GM12873 (cell line): ENCODE measurements around the gene WDR81.

Experiments used
- TF ChIP-seq, protein P1 (sequence below): IDR thresholded peaks from 2 replicates; pipeline ENCODE4 v1.5.1; 2012; ENCODE audit warnings: low read depth, mild to moderate bottlenecking, moderate library complexity, low read length, control low read depth; ENCODE audit not compliant: insufficient read depth; ENCODE audit errors: missing control alignments

WDR81 gene

DNA sequence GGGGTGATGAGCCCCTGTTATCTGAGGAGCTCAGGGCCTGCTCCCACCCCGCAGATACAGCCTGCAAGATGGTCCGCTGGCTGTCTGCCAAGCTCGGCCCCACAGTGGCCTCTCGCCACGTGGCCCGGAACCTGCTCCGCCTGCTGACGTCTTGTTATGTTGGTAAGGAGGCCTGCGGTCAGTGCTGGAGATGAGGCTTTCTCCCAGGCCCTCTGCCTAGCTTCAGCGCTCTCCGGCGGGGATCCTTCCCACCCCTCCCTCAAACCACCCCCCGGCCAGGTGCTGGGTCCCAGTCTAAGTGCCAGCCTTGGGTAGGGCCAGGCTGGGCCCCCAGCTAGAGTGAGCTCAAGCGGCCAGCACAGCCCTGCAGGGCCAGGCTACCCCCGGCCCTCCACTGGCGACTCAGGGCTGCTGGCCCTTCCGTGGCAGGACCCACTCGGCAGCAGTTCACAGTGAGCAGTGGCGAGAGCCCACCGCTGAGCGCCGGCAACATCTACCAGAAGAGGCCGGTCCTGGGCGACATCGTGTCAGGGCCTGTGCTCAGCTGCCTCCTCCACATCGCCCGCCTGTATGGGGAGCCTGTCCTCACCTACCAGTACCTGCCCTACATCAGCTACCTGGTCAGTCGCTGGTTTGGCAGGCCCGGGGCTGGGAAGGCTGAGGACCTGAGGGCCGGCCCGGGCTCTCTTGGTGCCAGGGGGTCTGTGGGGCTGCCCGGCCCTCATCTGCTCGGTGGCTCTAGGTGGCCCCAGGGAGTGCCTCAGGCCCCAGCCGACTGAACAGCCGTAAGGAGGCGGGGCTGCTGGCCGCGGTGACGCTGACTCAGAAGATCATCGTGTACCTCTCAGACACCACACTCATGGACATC lies 6.1 kb downstream of the WDR81 start:
- TF ChIP-seq, protein P1, sequence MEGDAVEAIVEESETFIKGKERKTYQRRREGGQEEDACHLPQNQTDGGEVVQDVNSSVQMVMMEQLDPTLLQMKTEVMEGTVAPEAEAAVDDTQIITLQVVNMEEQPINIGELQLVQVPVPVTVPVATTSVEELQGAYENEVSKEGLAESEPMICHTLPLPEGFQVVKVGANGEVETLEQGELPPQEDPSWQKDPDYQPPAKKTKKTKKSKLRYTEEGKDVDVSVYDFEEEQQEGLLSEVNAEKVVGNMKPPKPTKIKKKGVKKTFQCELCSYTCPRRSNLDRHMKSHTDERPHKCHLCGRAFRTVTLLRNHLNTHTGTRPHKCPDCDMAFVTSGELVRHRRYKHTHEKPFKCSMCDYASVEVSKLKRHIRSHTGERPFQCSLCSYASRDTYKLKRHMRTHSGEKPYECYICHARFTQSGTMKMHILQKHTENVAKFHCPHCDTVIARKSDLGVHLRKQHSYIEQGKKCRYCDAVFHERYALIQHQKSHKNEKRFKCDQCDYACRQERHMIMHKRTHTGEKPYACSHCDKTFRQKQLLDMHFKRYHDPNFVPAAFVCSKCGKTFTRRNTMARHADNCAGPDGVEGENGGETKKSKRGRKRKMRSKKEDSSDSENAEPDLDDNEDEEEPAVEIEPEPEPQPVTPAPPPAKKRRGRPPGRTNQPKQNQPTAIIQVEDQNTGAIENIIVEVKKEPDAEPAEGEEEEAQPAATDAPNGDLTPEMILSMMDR = no peak

DNA sequence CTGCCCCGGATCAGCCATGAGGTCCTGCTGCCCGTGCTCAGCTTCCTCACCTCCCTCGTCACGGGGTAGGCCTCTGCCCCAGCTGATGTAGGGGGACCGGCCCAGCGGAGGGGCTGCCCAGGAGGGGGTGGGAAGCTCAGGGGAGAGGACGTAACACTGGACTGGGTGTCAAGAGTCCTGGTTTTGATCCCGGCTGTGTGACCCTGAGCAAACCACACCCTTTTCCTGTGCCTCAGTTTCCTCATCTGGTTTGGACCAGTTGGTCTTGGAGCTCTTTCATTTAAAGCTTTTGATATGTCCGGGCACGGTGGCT lies 6.6 kb downstream of the WDR81 start:
- TF ChIP-seq, protein P1 = no peak

DNA sequence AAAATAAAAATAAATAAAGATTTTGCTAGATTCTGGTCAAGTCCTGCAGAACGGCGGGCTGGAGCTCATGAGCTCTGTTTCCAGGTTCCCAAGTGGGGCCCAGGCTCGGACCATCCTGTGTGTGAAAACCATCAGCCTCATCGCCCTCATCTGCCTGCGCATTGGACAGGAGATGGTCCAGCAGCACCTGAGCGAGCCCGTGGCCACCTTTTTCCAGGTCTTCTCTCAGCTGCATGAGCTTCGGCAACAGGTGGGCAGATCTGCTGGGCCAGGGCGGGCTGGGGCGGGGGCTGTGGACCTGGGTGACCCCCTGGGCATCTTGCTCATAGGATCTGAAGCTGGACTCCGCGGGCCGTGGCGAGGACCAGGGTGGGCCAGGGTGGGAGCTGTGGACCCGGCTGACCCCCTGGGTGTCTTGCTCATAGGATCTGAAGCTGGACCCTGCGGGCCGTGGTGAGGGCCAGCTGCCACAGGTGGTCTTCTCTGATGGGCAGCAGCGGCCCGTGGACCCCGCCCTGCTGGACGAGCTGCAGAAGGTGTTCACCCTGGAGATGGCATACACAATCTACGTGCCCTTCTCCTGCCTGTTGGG lies 7.8 kb downstream of the WDR81 start:
- TF ChIP-seq, protein P1 = no peak

DNA sequence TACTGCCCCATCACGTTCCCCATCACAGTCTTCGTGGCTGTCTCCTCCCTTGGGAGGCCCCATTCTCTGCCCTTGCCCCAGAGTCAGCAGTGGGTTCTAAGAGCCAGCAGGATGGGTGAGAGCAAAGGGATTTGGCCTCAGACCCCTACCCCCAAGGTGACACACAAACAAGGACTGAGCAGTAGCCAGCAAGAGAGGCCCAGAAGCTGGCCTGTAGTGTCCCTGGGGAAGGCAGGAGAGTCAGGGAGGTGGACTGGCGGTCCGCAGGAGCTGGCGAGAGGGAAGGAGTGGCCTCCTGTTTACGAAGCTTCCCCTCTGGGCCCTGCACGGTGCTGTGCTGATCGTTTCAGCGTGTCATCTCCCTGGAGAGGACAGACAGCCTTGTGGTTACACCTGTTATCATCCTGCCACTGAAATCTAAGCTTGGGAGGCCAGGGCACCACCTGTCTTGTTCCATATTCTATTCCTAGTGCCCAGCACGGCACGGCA lies 8.4 kb downstream of the WDR81 start:
- TF ChIP-seq, protein P1 = no peak

DNA sequence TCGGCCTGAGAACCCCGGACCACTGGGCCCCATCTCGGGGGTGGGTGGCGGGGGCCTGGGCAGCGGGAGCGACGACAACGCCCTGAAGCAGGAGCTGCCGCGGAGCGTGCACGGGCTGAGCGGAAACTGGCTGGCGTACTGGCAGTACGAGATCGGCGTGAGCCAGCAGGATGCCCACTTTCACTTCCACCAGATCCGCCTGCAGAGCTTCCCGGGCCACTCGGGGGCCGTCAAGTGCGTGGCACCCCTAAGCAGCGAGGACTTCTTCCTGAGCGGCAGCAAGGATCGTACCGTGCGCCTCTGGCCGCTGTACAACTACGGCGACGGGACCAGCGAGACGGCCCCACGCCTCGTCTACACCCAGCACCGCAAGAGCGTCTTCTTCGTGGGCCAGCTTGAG lies 9.3 kb downstream of the WDR81 start:
- TF ChIP-seq, protein P1 = no peak

DNA sequence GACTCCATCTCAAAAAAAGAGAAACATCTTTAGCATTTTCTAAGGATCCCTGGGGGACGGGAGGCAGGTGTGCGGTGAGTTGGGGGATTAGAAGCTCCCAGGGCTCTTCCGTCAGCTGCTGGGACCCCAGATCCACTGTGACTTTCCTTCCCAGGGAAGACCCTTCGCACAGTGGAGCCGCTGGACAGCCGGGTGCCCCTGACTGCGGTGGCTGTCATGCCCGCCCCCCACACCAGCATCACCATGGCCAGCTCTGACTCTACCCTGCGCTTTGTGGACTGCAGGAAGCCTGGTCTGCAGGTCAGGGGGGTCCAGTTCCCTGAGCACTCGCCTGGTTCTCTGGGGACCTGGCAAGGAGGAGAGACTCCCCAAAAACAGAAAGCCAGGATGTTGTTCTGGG lies 10.9 kb downstream of the WDR81 start:
- TF ChIP-seq, protein P1 = no peak

DNA sequence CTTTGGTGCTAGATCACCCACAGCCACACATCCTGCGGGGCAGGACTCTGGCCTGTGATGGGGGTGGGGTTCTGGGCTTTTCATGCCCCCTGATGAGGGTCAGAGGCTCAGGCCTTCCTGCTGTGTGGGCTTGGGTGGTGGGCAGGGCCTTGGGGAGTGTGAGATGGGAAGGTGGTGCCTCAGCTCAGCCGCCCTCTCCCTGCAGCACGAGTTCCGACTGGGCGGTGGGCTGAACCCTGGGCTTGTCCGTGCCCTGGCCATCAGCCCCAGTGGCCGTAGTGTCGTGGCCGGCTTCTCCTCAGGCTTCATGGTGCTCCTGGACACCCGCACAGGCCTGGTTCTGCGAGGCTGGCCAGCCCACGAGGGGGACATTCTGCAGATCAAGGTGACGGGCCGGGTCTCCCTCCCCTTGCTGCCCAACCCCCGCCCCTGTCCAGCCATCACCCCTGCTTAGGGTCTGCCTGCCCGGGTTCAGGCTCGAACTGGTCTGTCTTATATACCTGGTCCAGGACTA lies 11.4 kb downstream of the WDR81 start:
- TF ChIP-seq, protein P1 = no peak
